Activated CD4-positive, alpha-beta memory T cell treated with anti-CD3 and anti-CD28 coated beads for 36 hours (primary cell): ENCODE measurements around the gene MOB2. TPM values are rescaled to one million over a fixed set of nuclear protein-coding genes. Genes with fewer than 3 reads are reported as not detected.

Experiments
- CTCF ChIA-PET: fragments of 350-600 bp; sonication (Branson Sonifier 250); formaldehyde crosslinking; loops from one replicate; lab custom pipeline; 2021; ENCODE audit warnings: antibody characterized with exemption, inconsistent platforms; lab: Charles Lee
- POLR2A ChIA-PET: fragments of 350-600 bp; sonication (Branson Sonifier 250); formaldehyde crosslinking; loops from one replicate; lab custom pipeline; 2021; ENCODE audit warnings: antibody characterized with exemption; lab: Charles Lee
- DNase-seq: peaks from one replicate; pipeline ENCODE4 v3.0.0-alpha.2; 2020
- H3K27ac Mint-ChIP-seq: one replicate; pipeline ENCODE4 v1.8.0; 2021; ENCODE audit warnings: mixed read lengths
- H3K27me3 Mint-ChIP-seq: one replicate; pipeline ENCODE4 v1.8.0; 2021; ENCODE audit warnings: mixed read lengths
- H3K36me3 Mint-ChIP-seq: one replicate; pipeline ENCODE4 v1.8.0; 2021; ENCODE audit warnings: mixed read lengths
- H3K4me1 Mint-ChIP-seq: one replicate; pipeline ENCODE4 v1.8.0; 2021; ENCODE audit warnings: low read depth, mixed read lengths
- H3K4me3 Mint-ChIP-seq: one replicate; pipeline ENCODE4 v1.8.0; 2021; ENCODE audit warnings: mild to moderate bottlenecking, mixed read lengths
- H3K9me3 Mint-ChIP-seq: one replicate; pipeline ENCODE4 v1.8.0; 2021; ENCODE audit warnings: mixed read lengths
- intact Hi-C: fragments of 100-400 bp; cut with micrococcal nuclease; formaldehyde crosslinking; loops from one replicate; pipeline ENCODE4 v1.15.1; 2023
- total RNA-seq, 2 experiments: library from RNA; stranded (reverse); gene quantifications; one replicate each; pipeline ENCODE4 v1.2.3, GENCODE V29; 2021

The MOB2 gene
- total RNA-seq, 2 experiments from 2014 or later, result 15.9 to 17.9 TPM

- intact Hi-C loops, result no loop called here
- DNase-seq, result no peak
- ChIA-PET POLR2A (no interaction called here), CTCF (interaction anchor here (1.6 kb wide), 1 partner anchor 107 kb away, joined by 3 read pairs; no protein-coding TSS in a partner anchor)
- Mint-ChIP-seq H3K9me3 (no peaks in the 10 kb centered on the region), H3K27me3 (no peaks in the 10 kb centered on the region), H3K36me3 (no peaks in the 10 kb centered on the region), H3K27ac (peak overlapping the region; percentile 5), H3K4me1 (peaks cover 52% of the 10 kb centered on the region), H3K4me3 (no peak overlapping the region)
Observed at GRCh38 chr11:1488575-1489180, 2.1 kb upstream of the MOB2 start.

GRCh38 chr11:1487851-1488574 lies 1.4 kb upstream of the MOB2 start:
- no peak overlapping the region for H3K4me3 Mint-ChIP-seq
- ChIA-PET CTCF (no interaction called here), POLR2A (no interaction called here)
- H3K27me3 Mint-ChIP-seq, result no peaks in the 10 kb centered on the region
- H3K27ac Mint-ChIP-seq, result peak overlapping the region; percentile 23
- no peaks in the 10 kb centered on the region for H3K36me3 Mint-ChIP-seq
- no peak for DNase-seq
- H3K4me1 Mint-ChIP-seq, result peaks cover 48% of the 10 kb centered on the region
- intact Hi-C loops, result no loop called here
- no peaks in the 10 kb centered on the region for H3K9me3 Mint-ChIP-seq

- Mint-ChIP-seq H3K27ac (no peak overlapping the region), H3K4me3 (no peak overlapping the region), H3K9me3 (no peaks in the 10 kb centered on the region), H3K4me1 (peaks cover 41% of the 10 kb centered on the region), H3K36me3 (no peaks in the 10 kb centered on the region), H3K27me3 (no peaks in the 10 kb centered on the region)
- no peak for DNase-seq
- intact Hi-C loops, result no loop called here
- ChIA-PET CTCF (no interaction called here), POLR2A (no interaction called here)
Observed at GRCh38 chr11:1487091-1487850, 692 bp upstream of the MOB2 start.

GRCh38 chr11:1485504-1485885 lies 1.1 kb downstream of the MOB2 start:
- Mint-ChIP-seq H3K4me1 (peaks cover 38% of the 10 kb centered on the region), H3K27ac (no peak overlapping the region), H3K27me3 (no peaks in the 10 kb centered on the region), H3K36me3 (no peaks in the 10 kb centered on the region), H3K9me3 (no peaks in the 10 kb centered on the region), H3K4me3 (no peak overlapping the region)
- intact Hi-C loops, result no loop called here
- DNase-seq, result no peak
- CTCF ChIA-PET, result no interaction called here
- POLR2A ChIA-PET, result no interaction called here

- Mint-ChIP-seq H3K4me1 (peaks cover 38% of the 10 kb centered on the region), H3K9me3 (no peaks in the 10 kb centered on the region), H3K36me3 (peaks cover 2% of the 10 kb centered on the region), H3K27me3 (no peaks in the 10 kb centered on the region), H3K4me3 (no peak overlapping the region), H3K27ac (no peak overlapping the region)
- ChIA-PET POLR2A (no interaction called here), CTCF (no interaction called here)
- no peak for DNase-seq
- intact Hi-C loops, result no loop called here
Observed at GRCh38 chr11:1484695-1485503, 1.7 kb downstream of the MOB2 start.

GRCh38 chr11:1484061-1484671 lies 2.4 kb downstream of the MOB2 start:
- Mint-ChIP-seq H3K27ac (no peak overlapping the region), H3K27me3 (no peaks in the 10 kb centered on the region), H3K9me3 (no peaks in the 10 kb centered on the region), H3K4me1 (peaks cover 31% of the 10 kb centered on the region), H3K36me3 (peaks cover 2% of the 10 kb centered on the region), H3K4me3 (no peak overlapping the region)
- POLR2A ChIA-PET, result no interaction called here
- CTCF ChIA-PET, result no interaction called here
- intact Hi-C loops, result no loop called here
- no peak for DNase-seq

GRCh38 chr11:1483445-1483961 lies 3.1 kb downstream of the MOB2 start:
- Mint-ChIP-seq H3K36me3 (peaks cover 3% of the 10 kb centered on the region), H3K9me3 (no peaks in the 10 kb centered on the region), H3K27ac (no peak overlapping the region), H3K4me1 (peaks cover 26% of the 10 kb centered on the region), H3K4me3 (no peak overlapping the region), H3K27me3 (no peaks in the 10 kb centered on the region)
- DNase-seq, result no peak
- POLR2A ChIA-PET, result no interaction called here
- intact Hi-C loops, result no loop called here
- CTCF ChIA-PET, result interaction anchor here (1.1 kb wide), 1 partner anchor 17 kb away, joined by 4 read pairs; no protein-coding TSS in a partner anchor

- POLR2A ChIA-PET, result no interaction called here
- intact Hi-C loops, result no loop called here
- H3K4me1 Mint-ChIP-seq, result peaks cover 21% of the 10 kb centered on the region
- H3K27me3 Mint-ChIP-seq, result no peaks in the 10 kb centered on the region
- H3K4me3 Mint-ChIP-seq, result no peak overlapping the region
- DNase-seq, result no peak
- H3K27ac Mint-ChIP-seq, result no peak overlapping the region
- CTCF ChIA-PET, result interaction anchor here (1.1 kb wide), 2 partner anchors 10 to 17 kb away, joined by 3 to 4 read pairs; no protein-coding TSS in a partner anchor
- peaks cover 4% of the 10 kb centered on the region for H3K36me3 Mint-ChIP-seq
- H3K9me3 Mint-ChIP-seq, result no peaks in the 10 kb centered on the region
Observed at GRCh38 chr11:1482581-1483444, 3.8 kb downstream of the MOB2 start.

- DNase-seq, result no peak
- H3K27ac Mint-ChIP-seq, result no peak overlapping the region
- H3K4me1 Mint-ChIP-seq, result peaks cover 14% of the 10 kb centered on the region
- CTCF ChIA-PET, result interaction anchor here (1.1 kb wide), 1 partner anchor 11 kb away, joined by 3 read pairs; no protein-coding TSS in a partner anchor
- POLR2A ChIA-PET, result no interaction called here
- no peak overlapping the region for H3K4me3 Mint-ChIP-seq
- H3K36me3 Mint-ChIP-seq, result peaks cover 7% of the 10 kb centered on the region
- H3K27me3 Mint-ChIP-seq, result no peaks in the 10 kb centered on the region
- intact Hi-C loops, result no loop called here
- no peaks in the 10 kb centered on the region for H3K9me3 Mint-ChIP-seq
Observed at GRCh38 chr11:1481861-1482441, 4.6 kb downstream of the MOB2 start.

- CTCF ChIA-PET, result no interaction called here
- DNase-seq, result no peak
- H3K9me3 Mint-ChIP-seq, result no peaks in the 10 kb centered on the region
- no peak overlapping the region for H3K27ac Mint-ChIP-seq
- H3K4me1 Mint-ChIP-seq, result peaks cover 12% of the 10 kb centered on the region
- H3K4me3 Mint-ChIP-seq, result no peak overlapping the region
- H3K27me3 Mint-ChIP-seq, result no peaks in the 10 kb centered on the region
- intact Hi-C loops, result no loop called here
- H3K36me3 Mint-ChIP-seq, result peaks cover 7% of the 10 kb centered on the region
- POLR2A ChIA-PET, result no interaction called here
Observed at GRCh38 chr11:1481483-1481825, 5.1 kb downstream of the MOB2 start.
